Heart right ventricle (tissue), 16 donors: ENCODE data around the gene CROT. TPM values are rescaled to one million over a fixed set of nuclear protein-coding genes. Genes with fewer than 3 reads are reported as not detected.
A peak's percentile ranks its signal among the peaks of the same experiment; 100 is the strongest.

Source experiments
- ATAC-seq, 8 donors: fragments of 200-7000 bp; cut with Tn5 transposase; one replicate each; pipeline ENCODE4 v1.9.1; 2020; ENCODE audit warnings: mild to moderate bottlenecking in 8 of 8, moderate library complexity in 8 of 8, moderate number of reproducible peaks in 1 of 8
- DNase-seq, 2 donors: peaks; one replicate each; pipeline ENCODE4 v3.0.0-alpha.2; 2020
- H3K27ac ChIP-seq, 10 donors: fragments of 200-600 bp; sonication (generic) in 2 of 10; one replicate each; pipeline versions ENCODE4 v1.5.0 to v1.8.0; 2020 to 2022; ENCODE audit warnings: mild to moderate bottlenecking in 3 of 10
- H3K27me3 ChIP-seq, 7 donors: fragments of 200-600 bp; one replicate each; pipeline ENCODE4 v1.8.0; 2021 to 2022; ENCODE audit warnings: mild to moderate bottlenecking in 2 of 7
- H3K36me3 ChIP-seq, 9 donors: fragments of 200-600 bp; sonication (generic) in 1 of 9; one replicate each; pipeline versions ENCODE4 v1.5.0 to v1.8.0; 2020 to 2022; ENCODE audit warnings: mild to moderate bottlenecking in 2 of 9
- H3K4me1 ChIP-seq, 9 donors: fragments of 200-600 bp; sonication (generic) in 1 of 9; one replicate each; pipeline versions ENCODE4 v1.5.0 to v1.8.0; 2020 to 2022; ENCODE audit warnings: mild to moderate bottlenecking in 4 of 9
- H3K4me3 ChIP-seq, 10 donors: fragments of 200-600 bp; sonication (generic) in 2 of 10; one replicate each; pipeline versions ENCODE4 v1.5.0 to v1.8.0; 2020 to 2022; ENCODE audit warnings: mild to moderate bottlenecking in 7 of 10, moderate library complexity in 2 of 10
- H3K9me3 ChIP-seq, 11 donors: fragments of 200-600 bp in 10 of 11; sonication (generic) in 2 of 11; one replicate each; pipeline versions ENCODE4 v1.5.0 to v1.8.0; 2013 to 2022; ENCODE audit warnings: mild to moderate bottlenecking in 2 of 11, control low read depth in 1 of 11, moderate library complexity in 1 of 11
- WGBS, 2 donors: extraction: QIAGEN DNeasy Blood & Tissue Kit; methylation state at CpG; one replicate each; pipeline ENCODE4 v1.1.7; 2013; ENCODE audit warnings: inconsistent platforms in 1 of 2; 5-methylcytosine and 5-hydroxymethylcytosine counted together
- intact Hi-C, 10 donors: fragments of 100-400 bp; cut with DNase I; formaldehyde crosslinking; loops; one replicate each; pipeline versions ENCODE4 v1.11.1 to v1.14.2; 2022
- polyA plus RNA-seq, 2 donors: library from polyadenylated mRNA; stranded (reverse); fragments of 200-250 nt; gene quantifications; one replicate each; pipeline ENCODE4 v1.2.3, GENCODE V29; 2013
- total RNA-seq, 10 donors: library from RNA; stranded (reverse); fragmentation: NEBNext Ultra II Directional in 3 of 10; extraction: Animal tissue kit (Norgen Biotek cat#: 25700) in 3 of 10; gene quantifications; one replicate each; pipeline versions ENCODE4 v1.2.1 to v1.2.4, GENCODE V29; 2021 to 2023
- TF ChIP-seq, protein P1 (sequence below), 9 donors: fragments of 200-600 bp; sonication (generic) in 2 of 9; IDR thresholded peaks; one replicate each; pipeline versions ENCODE4 v1.5.0 to v1.8.0; 2021 to 2022; ENCODE audit warnings: antibody characterized with exemption in 9 of 9, mild to moderate bottlenecking in 5 of 9, moderate library complexity in 1 of 9
- donor health status: Arrhythmogenic right ventricular cardiomyopathy.
- donor health status: ischemic (EF 13 %, LVEDD 7.1; RV severe dilation, severe dysfunction).
- donor health status: healthy with polysubstance abuse.
- donor health status: DM: no; HTN: yes; CAD: no.
- donor health status: DM: no; HTN: no; CAD: no.
- donor health status: ischemic (EF 25% LVEDD 6.9; RV normal size, moderate dysfunction).
- donor health status: ischemic (EF 25% LVEDD 5.7; RV mildly dilated, moderate dysfunction).
- donor health status: healthy.
- donor health status: DM: yes; HTN: yes; CAD: no.
- donor health status: Ischemic cardiomyopathy.
- donor health status: ischemic (EF 35%, LVEDD 5.7; RV mildly dilated, moderate dysfunction).
- donor health status: nonischemic (EF 11% LVEDD 7.7; RV severe dilation, severe dysfunction).
- donor health status: DM: yes; HTN: yes; CAD: no.
- donor health status: PGD.
- donor health status: ischemic (EF 29% LVEDD 5.4; RV normal size, mild dysfunction).
- donor health status: nonischemic (EF 23%, LVEDD 6.1; RV moderate dilation, normal function).

Gene CROT
- total and polyA plus RNA-seq, 12 donors: 4.3 to 10.6 (median 7.1) TPM

DNA sequence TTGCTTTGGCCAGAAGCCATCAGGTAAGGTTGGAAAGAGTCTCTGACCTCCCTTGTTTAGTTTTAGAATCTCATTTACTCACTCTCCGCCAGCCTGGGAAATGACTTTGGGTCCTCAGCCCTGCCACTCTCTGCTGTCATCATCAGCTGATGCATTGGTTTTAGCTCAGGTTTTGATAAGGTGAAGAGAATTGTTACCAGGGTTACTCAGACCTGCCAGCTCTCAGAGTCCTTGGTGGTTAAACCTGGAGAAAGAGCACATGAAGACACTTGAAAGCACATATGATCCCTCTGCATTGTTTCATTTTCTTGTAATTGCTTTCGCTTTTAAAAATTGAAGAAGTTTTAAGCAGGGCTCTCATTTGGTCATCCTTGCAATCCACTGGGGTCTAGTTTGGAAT is 4.0 kb upstream of the CROT start:
- intact Hi-C loops: loop anchor here in 2 of 10 donors (10.0 kb wide), 1 partner anchor 533 kb away; the partner anchor contains the start of genes DBF4 (in 2 of the 2) and SLC25A40 (in 2 of the 2)
- H3K27me3 ChIP-seq: no peaks in the 10 kb centered on the region
- H3K4me3 ChIP-seq: no peak overlapping the region
- peaks cover 0 to 40% (median 0%) of the 10 kb centered on the region in 9 donors for H3K36me3 ChIP-seq
- DNase-seq (no peak), ATAC-seq (no peak)
- 93 to 94% methylated on average over 2 of the region's 2 CpGs for WGBS, 2 donors
- peaks cover 0 to 31% (median 16%) of the 10 kb centered on the region in 9 donors for H3K4me1 ChIP-seq
- no peak overlapping the region for H3K27ac ChIP-seq
- no peaks in the 10 kb centered on the region for H3K9me3 ChIP-seq
- TF ChIP-seq, protein P1, sequence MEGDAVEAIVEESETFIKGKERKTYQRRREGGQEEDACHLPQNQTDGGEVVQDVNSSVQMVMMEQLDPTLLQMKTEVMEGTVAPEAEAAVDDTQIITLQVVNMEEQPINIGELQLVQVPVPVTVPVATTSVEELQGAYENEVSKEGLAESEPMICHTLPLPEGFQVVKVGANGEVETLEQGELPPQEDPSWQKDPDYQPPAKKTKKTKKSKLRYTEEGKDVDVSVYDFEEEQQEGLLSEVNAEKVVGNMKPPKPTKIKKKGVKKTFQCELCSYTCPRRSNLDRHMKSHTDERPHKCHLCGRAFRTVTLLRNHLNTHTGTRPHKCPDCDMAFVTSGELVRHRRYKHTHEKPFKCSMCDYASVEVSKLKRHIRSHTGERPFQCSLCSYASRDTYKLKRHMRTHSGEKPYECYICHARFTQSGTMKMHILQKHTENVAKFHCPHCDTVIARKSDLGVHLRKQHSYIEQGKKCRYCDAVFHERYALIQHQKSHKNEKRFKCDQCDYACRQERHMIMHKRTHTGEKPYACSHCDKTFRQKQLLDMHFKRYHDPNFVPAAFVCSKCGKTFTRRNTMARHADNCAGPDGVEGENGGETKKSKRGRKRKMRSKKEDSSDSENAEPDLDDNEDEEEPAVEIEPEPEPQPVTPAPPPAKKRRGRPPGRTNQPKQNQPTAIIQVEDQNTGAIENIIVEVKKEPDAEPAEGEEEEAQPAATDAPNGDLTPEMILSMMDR (IDR thresholded peaks at IDR 0.05): no peak

DNA sequence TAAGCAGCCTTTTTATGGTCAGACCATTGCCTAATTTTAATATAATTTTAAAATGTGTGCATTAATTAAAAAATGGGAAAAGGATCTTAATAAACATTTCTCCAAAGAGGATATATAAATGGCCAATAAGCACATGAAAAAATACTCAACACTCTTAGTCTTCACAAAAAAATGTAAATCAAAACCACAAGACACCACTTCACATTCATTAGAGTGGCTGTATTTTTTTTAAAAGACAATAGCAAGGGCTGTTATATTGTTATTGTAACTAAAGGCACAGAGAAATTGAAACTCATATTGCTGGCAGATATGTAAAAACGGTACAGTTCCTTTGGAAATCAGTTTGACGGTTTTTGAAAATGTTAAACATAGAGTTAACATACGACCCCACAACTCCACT is 3.2 kb upstream of the CROT start:
- 63 to 95% methylated on average over 3 of the region's 3 CpGs for WGBS, 2 donors
- no peaks in the 10 kb centered on the region for H3K9me3 ChIP-seq
- H3K27me3 ChIP-seq: no peaks in the 10 kb centered on the region
- DNase-seq (no peak), ATAC-seq (no peak)
- peaks cover 0 to 35% (median 0%) of the 10 kb centered on the region in 9 donors for H3K36me3 ChIP-seq
- TF ChIP-seq, protein P1 (IDR thresholded peaks at IDR 0.05): no peak
- intact Hi-C loops: loop anchor here in 2 of 10 donors (10.0 kb wide), 1 partner anchor 533 kb away; the partner anchor contains the start of genes DBF4 (in 2 of the 2) and SLC25A40 (in 2 of the 2)
- H3K27ac ChIP-seq: no peak overlapping the region
- H3K4me3 ChIP-seq: no peak overlapping the region
- peaks cover 0 to 35% (median 16%) of the 10 kb centered on the region in 9 donors for H3K4me1 ChIP-seq

DNA sequence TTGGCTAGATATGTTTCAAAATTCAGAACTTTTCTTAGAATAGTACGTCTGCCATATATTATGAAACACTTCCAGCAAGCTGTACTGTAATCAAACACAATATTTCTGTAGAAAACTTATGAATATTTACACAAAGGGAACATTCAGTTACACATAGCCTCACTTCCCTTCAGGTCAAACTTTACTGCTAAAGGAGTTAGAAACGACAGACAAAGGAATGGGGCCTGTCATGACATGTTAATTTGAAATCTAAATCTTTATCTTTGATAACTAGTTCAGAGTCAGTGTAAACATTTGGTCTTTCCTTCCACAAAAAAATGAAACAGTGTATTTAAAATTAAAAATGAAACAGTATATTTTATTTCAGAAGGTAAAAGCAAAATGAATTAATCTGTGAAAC is 1.0 kb upstream of the CROT start:
- DNase-seq (no peak), ATAC-seq (no peak)
- TF ChIP-seq, protein P1 (IDR thresholded peaks at IDR 0.05): no peak
- intact Hi-C loops: loop anchor here in 2 of 10 donors (10.0 kb wide), 1 partner anchor 530 kb away; the partner anchor contains the start of genes DBF4 (in 2 of the 2) and SLC25A40 (in 2 of the 2)
- 32 to 36% methylated on average over 2 of the region's 2 CpGs for WGBS, 2 donors
- Histone ChIP-seq H3K27ac (peak overlapping the region in 8 of 10 donors; percentile 68 to 89 (median 83)), H3K4me3 (peak overlapping the region in 7 of 10 donors; percentile 55 to 89 (median 72)), H3K9me3 (no peaks in the 10 kb centered on the region), H3K27me3 (no peaks in the 10 kb centered on the region), H3K36me3 (peaks cover 0 to 42% (median 6%) of the 10 kb centered on the region in 9 donors), H3K4me1 (peaks cover 0 to 35% (median 16%) of the 10 kb centered on the region in 9 donors)

DNA sequence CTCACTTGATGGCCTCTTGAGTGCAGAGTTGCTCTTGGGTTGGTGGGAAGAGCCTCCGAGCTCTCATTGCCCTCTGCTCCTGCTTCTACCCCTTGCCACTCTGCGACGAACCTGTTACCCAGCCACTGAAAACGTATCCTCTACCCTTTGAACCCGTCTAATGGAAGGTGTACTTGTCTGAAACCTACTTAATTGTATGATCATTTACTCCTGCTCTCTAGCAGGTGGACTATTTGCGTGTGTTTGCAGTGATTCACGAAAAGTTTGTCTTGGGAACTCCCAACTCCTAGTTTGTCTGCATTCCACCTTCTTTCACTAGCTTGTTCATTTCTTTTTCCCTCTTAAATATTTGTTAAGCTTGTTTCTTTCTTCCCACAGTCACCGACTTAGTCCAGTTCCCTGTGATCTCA is 503 bp downstream of the CROT start:
- H3K27me3 ChIP-seq: no peaks in the 10 kb centered on the region
- TF ChIP-seq, protein P1 (IDR thresholded peaks at IDR 0.05): no peak
- H3K27ac ChIP-seq: peak overlapping the region in 9 of 10 donors; percentile 68 to 89 (median 82)
- 18 to 22% methylated on average over 8 of the region's 8 CpGs for WGBS, 2 donors
- intact Hi-C loops: loop anchor here in 2 of 10 donors (1.0 to 10.0 kb wide), 2 partner anchors 194 to 529 kb away; partner anchors contain the start of genes DBF4 (in 2 of the 2), SLC25A40 (in 2 of the 2) and DMTF1 (in 1 of the 2)
- DNase-seq (no peak), ATAC-seq (peak in 7 of 8 donors; percentile 14 to 50 (median 32))
- peak overlapping the region; percentile 55 to 89 (median 74) for H3K4me3 ChIP-seq
- H3K4me1 ChIP-seq: peaks cover 0 to 35% (median 16%) of the 10 kb centered on the region in 9 donors
- no peaks in the 10 kb centered on the region for H3K9me3 ChIP-seq
- H3K36me3 ChIP-seq: peaks cover 0 to 43% (median 15%) of the 10 kb centered on the region in 9 donors
